UCSD-AML1 (cell line): ENCODE measurements around the gene EML5.

Source experiments
- DNase-seq: peaks from one replicate; lab custom pipeline; 2025; ENCODE audit not compliant: unreplicated experiment; lab: John Stamatoyannopoulos, UW

EML5 gene

DNA sequence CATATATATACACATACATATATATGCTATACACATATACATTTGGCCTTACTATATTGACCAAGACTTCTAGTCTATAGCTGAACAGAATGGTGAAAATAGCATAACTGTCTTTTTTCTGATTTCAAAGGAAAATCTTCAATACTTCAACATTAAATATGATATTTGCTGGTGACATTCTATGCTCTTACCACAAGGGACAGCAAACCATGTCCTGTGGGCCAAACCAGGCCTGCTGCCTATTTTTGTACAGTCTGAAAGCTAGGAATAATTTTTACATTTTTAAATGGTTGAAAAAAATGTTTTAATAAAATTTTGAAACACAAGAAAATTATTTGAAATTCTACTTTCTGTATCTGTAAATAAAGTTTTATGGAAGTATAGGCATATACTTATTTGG is 63.6 kb downstream of the EML5 start:
- no peak for DNase-seq

- DNase-seq = no peak
These were observed 65.7 kb downstream of the EML5 start for GRCh38 chr14:88727057-88727456.

GRCh38 chr14:88710709-88711108 is 82.0 kb downstream of the EML5 start:
- no peak for DNase-seq

DNA sequence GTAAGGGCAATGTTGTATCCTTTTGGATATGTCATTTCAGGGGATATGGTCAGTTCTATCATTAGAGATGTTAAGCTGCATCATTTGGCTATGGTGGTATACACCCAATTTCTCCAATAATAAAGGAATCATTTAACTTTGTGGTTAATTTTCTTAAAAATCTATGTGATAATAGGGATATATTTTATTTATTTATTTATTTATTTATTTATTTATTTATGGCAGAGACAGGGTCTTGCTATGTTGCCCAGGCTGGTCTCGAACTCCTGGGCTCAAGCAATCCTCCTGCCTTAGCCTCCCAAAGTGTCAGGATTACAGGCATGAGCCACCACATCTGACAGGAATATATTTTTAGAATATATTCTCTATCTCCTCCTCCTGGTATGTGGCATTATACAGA is 85.7 kb downstream of the EML5 start:
- no peak for DNase-seq

DNA sequence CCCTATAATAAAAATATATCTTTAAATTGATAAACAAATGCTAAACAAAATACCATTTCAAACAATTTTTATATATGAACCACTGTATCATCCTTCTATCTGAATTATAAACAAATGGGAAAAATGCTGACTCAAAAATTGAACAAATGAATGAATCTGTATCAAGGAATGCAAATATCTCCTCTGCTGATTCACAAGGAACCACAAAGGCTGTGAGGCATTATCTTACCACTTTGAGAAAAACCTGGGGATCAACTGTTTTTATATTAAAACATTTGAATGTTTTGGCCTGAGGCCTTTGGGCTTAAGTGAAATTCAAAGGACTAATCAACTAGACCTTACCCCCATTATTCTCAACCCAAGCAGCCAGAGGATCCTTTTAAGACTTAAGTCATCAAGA is 86.3 kb downstream of the EML5 start:
- no peak for DNase-seq

DNA sequence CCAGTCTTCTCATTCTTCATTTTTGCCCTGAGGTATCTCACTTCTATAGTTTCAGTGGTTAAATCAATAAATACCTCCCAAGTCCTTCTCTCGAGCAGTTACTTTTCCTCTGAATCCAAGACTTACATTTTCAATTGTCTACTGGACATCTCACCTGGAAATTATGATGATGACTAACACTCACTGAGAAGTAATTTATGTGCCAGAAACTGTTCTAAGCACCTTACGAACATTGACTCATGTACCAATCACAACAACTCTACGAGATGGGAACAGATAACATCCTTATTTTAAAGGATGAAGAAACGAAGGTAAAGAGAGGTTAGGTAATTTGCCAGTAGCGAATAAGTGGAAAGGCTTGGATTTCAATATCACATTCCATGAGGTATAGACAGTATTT is 94.1 kb downstream of the EML5 start:
- no peak for DNase-seq

GRCh38 chr14:88695870-88696269 is 96.9 kb downstream of the EML5 start:
- no peak for DNase-seq

DNA sequence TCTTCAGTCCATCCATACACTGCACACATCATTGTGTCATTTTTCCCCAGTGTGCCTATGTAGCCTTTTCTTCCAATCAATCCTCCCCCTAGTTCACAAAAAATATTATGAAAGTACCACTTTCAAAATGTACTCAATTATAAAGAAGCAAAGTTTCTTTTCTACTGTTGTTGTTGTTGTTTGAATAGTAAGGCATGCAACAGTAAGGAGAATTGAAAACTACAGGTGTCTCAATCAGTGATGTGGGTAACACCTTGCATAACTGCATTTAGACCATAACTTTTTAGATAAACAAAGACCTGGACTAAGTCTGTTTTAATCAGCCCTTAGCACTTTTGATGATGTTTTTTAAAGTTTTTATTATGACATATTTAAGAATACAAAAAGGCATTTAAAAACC is 104.4 kb downstream of the EML5 start:
- DNase-seq = no peak

DNA sequence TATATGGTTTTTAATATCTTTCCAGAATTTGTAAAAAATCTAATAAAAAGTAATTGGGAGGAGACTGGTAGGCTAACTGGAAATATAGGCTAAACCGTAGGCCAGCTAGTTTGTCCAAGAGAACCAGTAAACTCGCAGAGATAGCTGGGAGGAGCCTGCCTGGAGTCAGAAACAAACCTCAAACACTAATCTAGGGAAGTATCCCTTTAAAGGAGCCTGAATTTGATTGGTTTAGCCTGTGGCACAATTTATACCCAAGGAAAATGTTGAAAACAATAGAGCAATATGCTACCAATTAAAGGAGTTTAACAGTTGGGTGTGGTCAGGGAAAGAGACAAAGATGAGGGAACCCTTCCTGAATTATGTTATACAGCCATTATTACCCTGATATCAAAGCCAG is 109.6 kb downstream of the EML5 start:
- DNase-seq = no peak

- DNase-seq = no peak
These were observed 110.1 kb downstream of the EML5 start for GRCh38 chr14:88682495-88683114.

GRCh38 chr14:88681755-88682494 is 110.8 kb downstream of the EML5 start:
- DNase-seq = no peak

- DNase-seq = no peak
These were observed 123.4 kb downstream of the EML5 start for GRCh38 chr14:88669346-88669745.

- no peak for DNase-seq
These were observed 124.2 kb downstream of the EML5 start for GRCh38 chr14:88668448-88669116.

GRCh38 chr14:88667555-88668273 is 125.0 kb downstream of the EML5 start:
- DNase-seq = peak; percentile 19

DNA sequence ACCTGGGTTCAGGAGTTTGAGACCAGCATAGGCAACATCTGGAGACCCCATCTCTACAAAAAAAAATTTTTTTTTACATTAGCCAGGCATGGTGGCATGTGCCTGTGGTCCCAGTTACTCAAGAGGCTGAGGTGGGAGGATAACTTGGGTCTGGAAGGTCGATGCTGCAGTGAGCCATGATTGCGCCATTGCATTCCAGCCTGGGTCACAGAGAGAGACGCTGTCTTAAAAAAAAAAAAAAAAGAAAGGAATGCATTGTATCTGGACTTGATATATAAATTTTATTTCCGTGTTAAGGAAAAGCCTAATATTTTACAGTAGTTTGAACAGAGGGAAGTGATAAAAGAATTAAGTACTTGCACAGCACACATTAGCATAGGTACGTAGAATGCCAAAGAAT is 132.7 kb downstream of the EML5 start:
- no peak for DNase-seq

DNA sequence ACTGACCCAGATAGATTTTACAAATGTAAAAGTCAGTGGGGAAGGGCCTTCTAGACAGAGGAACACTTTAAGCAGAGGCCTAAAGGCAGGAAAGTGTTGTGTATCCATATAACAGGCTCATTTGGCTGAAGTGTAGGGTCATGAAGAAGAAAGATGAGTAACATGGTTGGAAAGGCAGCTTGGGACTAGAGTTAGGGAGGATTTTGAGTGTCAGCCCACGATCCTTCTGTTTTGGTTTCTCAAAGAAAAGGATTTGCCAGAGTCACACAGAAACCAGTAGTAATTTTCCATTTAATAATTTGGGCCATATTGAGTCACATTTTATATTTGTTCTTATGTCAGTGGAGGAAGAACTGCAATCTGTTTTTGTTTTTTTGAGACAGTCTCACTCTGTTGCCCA is 153.5 kb downstream of the EML5 start:
- DNase-seq = no peak

GRCh38 chr14:88632512-88632911 is 160.2 kb downstream of the EML5 start:
- no peak for DNase-seq

DNA sequence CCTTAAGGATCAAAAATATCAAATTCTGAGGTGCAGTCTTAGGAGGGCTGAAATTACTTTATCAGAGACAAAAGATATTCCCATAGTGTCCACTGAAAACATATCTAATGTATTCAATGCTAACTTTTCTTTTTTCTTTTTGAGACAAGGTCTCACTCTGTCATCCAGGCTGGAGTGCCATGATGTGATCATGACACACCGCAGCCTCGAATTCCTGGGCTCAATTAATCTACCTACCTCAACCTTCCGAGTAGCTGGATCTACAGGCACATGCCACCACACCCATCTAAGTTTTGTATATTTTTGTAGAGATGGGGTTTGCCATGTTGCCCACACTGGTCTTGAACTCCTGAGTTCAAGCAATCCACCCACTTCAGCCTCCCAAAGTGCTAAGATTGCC is 161.7 kb downstream of the EML5 start:
- DNase-seq = no peak

GRCh38 chr14:88630565-88630964 is 162.2 kb downstream of the EML5 start:
- no peak for DNase-seq

- no peak for DNase-seq
These were observed 164.3 kb downstream of the EML5 start for GRCh38 chr14:88628462-88628861.

DNA sequence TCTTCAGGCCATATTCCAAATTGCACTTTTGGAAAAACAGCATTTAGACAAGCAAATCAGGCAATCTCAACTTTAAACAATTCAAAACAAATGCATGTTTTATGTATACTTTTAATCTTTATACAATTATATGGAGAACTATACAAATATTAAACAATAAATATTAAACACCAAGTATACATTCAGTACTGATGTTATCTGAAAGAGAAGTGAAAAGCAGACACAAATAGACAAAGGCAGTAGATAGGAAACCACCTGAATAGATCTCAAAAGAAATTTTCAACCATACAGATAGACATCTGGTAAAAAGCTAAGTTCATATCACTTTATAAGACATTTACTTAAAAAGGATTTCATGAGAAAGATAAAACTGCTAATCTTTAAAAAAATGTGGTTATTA is 164.7 kb downstream of the EML5 start:
- DNase-seq = no peak

DNA sequence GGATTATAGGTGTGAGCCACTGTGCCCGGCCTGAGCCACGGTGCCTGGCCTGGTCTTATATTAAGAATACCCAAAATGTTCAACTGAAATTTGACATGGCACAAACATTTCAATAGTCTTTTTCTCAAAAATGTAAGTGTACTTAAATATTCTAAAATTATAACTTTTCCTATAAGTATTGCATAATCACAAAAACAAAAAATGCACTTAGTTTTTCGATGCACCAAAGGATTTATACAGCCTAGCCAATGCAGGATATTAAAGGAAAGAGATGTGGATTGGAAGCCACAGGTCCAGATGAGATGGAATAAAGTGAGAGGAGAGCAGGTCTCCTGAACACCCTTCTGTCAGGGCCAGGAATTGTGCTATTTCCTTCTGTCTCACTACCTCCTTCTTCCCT is 167.1 kb downstream of the EML5 start:
- no peak for DNase-seq
